Neutrophil (primary cell): ENCODE results near the gene GRIPAP1.

Experiments
- H3K27ac ChIP-seq: fragments of 200-600 bp; sonication (generic); 2 replicates; pipeline ENCODE4 v1.5.1; 2016; ENCODE audit warnings: mild to moderate bottlenecking, moderate library complexity
- H3K27me3 ChIP-seq: fragments of 200-600 bp; sonication (generic); 2 replicates; pipeline ENCODE4 v1.6.0; 2016; ENCODE audit warnings: mild to moderate bottlenecking
- H3K36me3 ChIP-seq: fragments of 200-600 bp; sonication (generic); 2 replicates; pipeline ENCODE4 v1.5.1; 2017
- H3K4me1 ChIP-seq, 2 experiments: fragments of 200-600 bp in 1 of 2; sonication (generic) in 1 of 2; 1 replicate in 1 of 2; 2 replicates in 1 of 2; pipeline versions ENCODE4 v1.5.1 to v1.6.1; 2013 to 2016; ENCODE audit warnings: low read depth in 1 of 2, low read length in 1 of 2, mild to moderate bottlenecking in 1 of 2, moderate library complexity in 1 of 2; ENCODE audit not compliant: control insufficient read depth in 1 of 2, insufficient read depth in 1 of 2
- H3K4me3 ChIP-seq, 2 experiments: fragments of 200-600 bp in 1 of 2; sonication (generic) in 1 of 2; 1 replicate in 1 of 2; 2 replicates in 1 of 2; pipeline ENCODE4 v1.5.1; 2013 to 2016; ENCODE audit warnings: low read depth in 1 of 2, low read length in 1 of 2, mild to moderate bottlenecking in 1 of 2, moderate library complexity in 1 of 2
- H3K9me3 ChIP-seq: fragments of 200-600 bp; sonication (generic); 2 replicates; pipeline ENCODE4 v1.5.1; 2016
- CTCF ChIP-seq: fragments of 200-600 bp; sonication (generic); IDR thresholded peaks from 2 replicates; pipeline ENCODE4 v1.5.1; 2016; ENCODE audit warnings: antibody characterized with exemption

GRIPAP1 gene

GRCh38 chrX:49041744-49042580 is 39.9 kb upstream of the GRIPAP1 start:
- peaks cover 31% of the 10 kb centered on the region for H3K36me3 ChIP-seq
- H3K27ac ChIP-seq: peak overlapping the region; percentile 98
- H3K4me3 ChIP-seq: peak overlapping the region; percentile 71 to 93
- H3K27me3 ChIP-seq: no peaks in the 10 kb centered on the region
- H3K4me1 ChIP-seq: peaks cover 28 to 49% of the 10 kb centered on the region in 2 experiments
- TF ChIP-seq CTCF: no peak
- no peaks in the 10 kb centered on the region for H3K9me3 ChIP-seq

GRCh38 chrX:49040376-49040955 is 38.4 kb upstream of the GRIPAP1 start:
- peak overlapping the region; percentile 71 to 93 for H3K4me3 ChIP-seq
- TF ChIP-seq CTCF: no peak

DNA sequence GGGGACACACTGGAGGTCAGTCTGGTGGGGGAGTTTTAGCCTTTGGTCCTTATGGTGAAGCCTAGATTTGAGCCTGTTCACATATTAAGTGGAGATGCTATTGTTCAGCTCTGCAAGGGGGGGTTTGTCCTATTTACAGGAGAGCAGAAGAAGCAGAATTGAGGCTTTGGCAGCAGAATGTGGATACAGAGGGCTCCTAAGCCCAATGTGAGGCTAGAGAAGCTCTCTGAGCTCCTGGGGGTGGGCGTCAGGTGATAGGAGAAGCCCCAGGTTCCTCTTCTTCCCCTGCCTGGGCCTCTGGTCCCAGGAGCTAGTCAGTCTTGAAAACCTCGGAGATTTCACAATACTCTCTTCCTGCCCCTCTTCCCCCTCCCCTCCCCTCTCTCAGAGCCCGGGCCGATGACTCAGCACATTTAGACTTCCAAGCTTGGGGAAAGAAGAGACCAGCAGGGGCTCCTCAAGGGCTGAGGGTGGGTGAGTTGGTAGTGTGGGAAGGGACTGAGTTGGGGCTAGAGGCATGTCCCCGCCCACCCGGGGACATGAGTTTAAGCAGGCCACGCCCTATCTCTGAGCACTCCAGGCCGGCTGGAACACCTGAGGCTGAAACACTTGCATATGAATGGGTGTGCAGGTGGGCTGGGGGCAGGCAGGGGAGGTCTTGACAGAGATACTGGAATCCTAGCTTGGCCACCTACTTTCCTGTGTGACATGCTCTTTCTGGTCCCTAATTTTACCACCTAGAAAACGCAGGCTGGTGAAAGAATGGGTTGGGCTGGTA is 37.7 kb upstream of the GRIPAP1 start:
- Histone ChIP-seq H3K27ac (peak overlapping the region; percentile 98), H3K36me3 (peaks cover 49% of the 10 kb centered on the region), H3K9me3 (no peaks in the 10 kb centered on the region), H3K4me3 (peak overlapping the region; percentile 71 to 93), H3K4me1 (peaks cover 28 to 49% of the 10 kb centered on the region in 2 experiments), H3K27me3 (no peaks in the 10 kb centered on the region)
- peak; percentile 27 for TF ChIP-seq CTCF

More at GRCh38 chrX:49040376-49040955, 38.4 kb upstream of the GRIPAP1 start:
- Histone ChIP-seq H3K36me3 (peaks cover 45% of the 10 kb centered on the region), H3K4me1 (peaks cover 28 to 49% of the 10 kb centered on the region in 2 experiments), H3K27me3 (no peaks in the 10 kb centered on the region), H3K27ac (peak overlapping the region; percentile 98), H3K9me3 (no peaks in the 10 kb centered on the region)

DNA sequence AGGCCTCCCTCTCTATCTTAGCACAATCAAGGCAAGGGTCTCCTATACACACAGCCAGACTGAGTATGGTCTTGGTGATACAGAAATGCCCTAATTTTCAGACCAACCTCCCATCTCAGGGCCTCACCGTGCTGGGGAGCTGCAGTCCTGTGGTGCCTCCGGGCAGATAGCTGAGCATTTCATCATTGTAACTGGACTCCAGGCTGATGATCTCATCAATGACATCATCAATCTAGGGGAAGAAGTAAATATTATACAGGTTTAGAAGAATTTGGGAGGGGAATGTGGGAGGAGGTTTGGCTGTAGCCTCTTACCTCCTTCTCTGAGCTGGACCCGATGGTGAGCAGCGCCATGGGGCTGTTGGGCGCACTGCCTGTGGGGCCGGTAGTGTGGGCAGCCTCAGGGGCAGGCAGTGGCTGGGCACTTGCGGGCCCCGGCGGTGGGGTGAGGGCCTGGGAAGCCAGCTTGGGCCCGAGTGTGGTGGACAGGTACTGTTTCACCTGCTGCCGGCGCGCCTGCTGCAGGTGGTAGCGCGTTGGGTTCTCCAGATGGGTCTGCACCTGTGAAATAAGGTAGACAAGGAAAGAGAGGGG is 35.9 kb upstream of the GRIPAP1 start:
- Histone ChIP-seq H3K27ac (peak overlapping the region; percentile 98), H3K9me3 (no peaks in the 10 kb centered on the region), H3K4me1 (peaks cover 28 to 47% of the 10 kb centered on the region in 2 experiments), H3K36me3 (peaks cover 68% of the 10 kb centered on the region), H3K4me3 (no peak overlapping the region), H3K27me3 (no peaks in the 10 kb centered on the region)
- TF ChIP-seq CTCF: no peak

GRCh38 chrX:49030283-49030682 is 28.2 kb upstream of the GRIPAP1 start:
- Histone ChIP-seq H3K36me3 (peaks cover 82% of the 10 kb centered on the region), H3K4me1 (peaks cover 6% of the 10 kb centered on the region in 2 experiments), H3K27me3 (no peaks in the 10 kb centered on the region), H3K27ac (no peak overlapping the region), H3K9me3 (no peaks in the 10 kb centered on the region), H3K4me3 (no peak overlapping the region)
- no peak for TF ChIP-seq CTCF
